Common myeloid progenitor, CD34-positive (primary cell): ENCODE results near the gene ARHGAP19.

Experiments
- CTCF ChIA-PET: fragments of 350-600 bp; sonication (Branson Sonifier 250); formaldehyde crosslinking; loops from one replicate; lab custom pipeline; 2021; ENCODE audit warnings: antibody characterized with exemption; lab: Charles Lee
- POLR2A ChIA-PET: fragments of 350-600 bp; sonication (Branson Sonifier 250); formaldehyde crosslinking; loops from one replicate; lab custom pipeline; 2021; ENCODE audit warnings: antibody characterized with exemption; lab: Charles Lee
- DNase-seq, 3 donors: peaks; one replicate each; pipeline versions ENCODE4 v3.0.0 to v3.0.0-alpha.2; 2013
- H3K27ac ChIP-seq, 2 experiments: 1 replicate in 1 of 2; 2 replicates in 1 of 2; pipeline ENCODE4 v1.7.0; 2013; ENCODE audit warnings: inconsistent platforms in 2 of 2, low read length in 2 of 2, mild to moderate bottlenecking in 2 of 2, low read depth in 1 of 2, moderate library complexity in 1 of 2; ENCODE audit not compliant: severe bottlenecking in 2 of 2, insufficient read depth in 1 of 2, poor library complexity in 1 of 2
- H3K27me3 ChIP-seq, 5 experiments: replicated peaks in 2 of 5; 1 replicate in 3 of 5; 2 replicates in 2 of 5; pipeline versions ENCODE4 v1.6.1 to v1.7.0; 2013; ENCODE audit warnings: low read length in 4 of 5, mild to moderate bottlenecking in 2 of 5, moderate library complexity in 2 of 5, inconsistent platforms in 1 of 5; ENCODE audit not compliant: insufficient read depth in 5 of 5, control insufficient read depth in 4 of 5
- H3K36me3 ChIP-seq, 4 experiments: 1 replicate in 2 of 4; 2 replicates in 2 of 4; pipeline versions ENCODE4 v1.6.1 to v1.7.0; 2013; ENCODE audit warnings: low read length in 3 of 4, control low read depth in 1 of 4, mild to moderate bottlenecking in 1 of 4; ENCODE audit not compliant: control insufficient read depth in 4 of 4, insufficient read depth in 4 of 4
- H3K4me1 ChIP-seq, 4 experiments: 1 replicate in 3 of 4; 2 replicates in 1 of 4; pipeline versions ENCODE4 v1.6.1 to v1.7.1; 2013; ENCODE audit warnings: low read length in 3 of 4, mild to moderate bottlenecking in 3 of 4, control low read depth in 1 of 4, inconsistent platforms in 1 of 4, moderate library complexity in 1 of 4; ENCODE audit not compliant: control insufficient read depth in 4 of 4, insufficient read depth in 4 of 4; ENCODE audit errors: control extremely low read depth in 1 of 4
- H3K4me3 ChIP-seq, 7 experiments: 1 replicate in 4 of 7; 2 replicates in 3 of 7; pipeline versions ENCODE4 v1.5.1 to v1.7.0; 2013; ENCODE audit warnings: mild to moderate bottlenecking in 7 of 7, low read length in 6 of 7, moderate library complexity in 6 of 7, inconsistent platforms in 2 of 7, low read depth in 2 of 7, control low read depth in 1 of 7; ENCODE audit not compliant: insufficient read depth in 4 of 7, control insufficient read depth in 1 of 7; ENCODE audit errors: extremely low read depth in 1 of 7
- H3K9me3 ChIP-seq, 5 experiments: 1 replicate in 4 of 5; 2 replicates in 1 of 5; pipeline versions ENCODE4 v1.6.1 to v1.7.1; 2013; ENCODE audit warnings: low read length in 4 of 5, mild to moderate bottlenecking in 2 of 5, inconsistent platforms in 1 of 5, low read depth in 1 of 5, moderate library complexity in 1 of 5; ENCODE audit not compliant: control insufficient read depth in 4 of 5, insufficient read depth in 2 of 5; ENCODE audit errors: control extremely low read depth in 1 of 5
- WGBS: methylation state at CpG from one replicate; pipeline ENCODE4 v1.1.5; 2013; ENCODE audit not compliant: insufficient coverage; 5-methylcytosine and 5-hydroxymethylcytosine counted together

ARHGAP19 gene

DNA sequence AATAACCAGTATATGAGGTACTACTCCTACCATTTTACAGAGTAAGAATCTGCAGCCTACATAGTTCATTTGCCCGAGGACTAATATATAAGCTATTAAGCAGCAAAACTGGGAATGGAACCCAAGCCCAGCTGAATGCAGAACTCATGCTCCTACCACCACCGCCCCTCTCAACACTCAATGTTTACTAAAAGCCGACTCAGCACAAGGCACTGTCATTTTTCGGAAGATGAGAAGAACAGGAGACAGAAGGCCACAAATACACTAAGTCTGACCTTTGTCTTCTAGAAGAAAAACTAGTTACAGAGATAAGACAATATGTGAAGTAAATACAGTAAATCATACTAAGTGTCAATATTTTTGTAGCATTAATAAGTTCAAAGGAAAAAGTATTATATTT lies 66.0 kb downstream of the ARHGAP19 start:
- POLR2A ChIA-PET = no interaction called here
- CTCF ChIA-PET = interaction anchor here (0.7 to 3.9 kb wide), 5 partner anchors 9 to 149 kb away, joined by 3 to 33 read pairs (median 4); no protein-coding TSS in a partner anchor
- Histone ChIP-seq H3K9me3 (no peaks in the 10 kb centered on the region), H3K4me3 (no peak overlapping the region), H3K36me3 (peaks cover 25 to 38% (median 28%) of the 10 kb centered on the region in 4 experiments), H3K27me3 (no peaks in the 10 kb centered on the region), H3K4me1 (peaks cover 0 to 10% (median 1%) of the 10 kb centered on the region in 4 experiments), H3K27ac (no peak overlapping the region)
- no peak for DNase-seq
- WGBS = 100% methylated on average over 1 of the region's 4 CpGs

DNA sequence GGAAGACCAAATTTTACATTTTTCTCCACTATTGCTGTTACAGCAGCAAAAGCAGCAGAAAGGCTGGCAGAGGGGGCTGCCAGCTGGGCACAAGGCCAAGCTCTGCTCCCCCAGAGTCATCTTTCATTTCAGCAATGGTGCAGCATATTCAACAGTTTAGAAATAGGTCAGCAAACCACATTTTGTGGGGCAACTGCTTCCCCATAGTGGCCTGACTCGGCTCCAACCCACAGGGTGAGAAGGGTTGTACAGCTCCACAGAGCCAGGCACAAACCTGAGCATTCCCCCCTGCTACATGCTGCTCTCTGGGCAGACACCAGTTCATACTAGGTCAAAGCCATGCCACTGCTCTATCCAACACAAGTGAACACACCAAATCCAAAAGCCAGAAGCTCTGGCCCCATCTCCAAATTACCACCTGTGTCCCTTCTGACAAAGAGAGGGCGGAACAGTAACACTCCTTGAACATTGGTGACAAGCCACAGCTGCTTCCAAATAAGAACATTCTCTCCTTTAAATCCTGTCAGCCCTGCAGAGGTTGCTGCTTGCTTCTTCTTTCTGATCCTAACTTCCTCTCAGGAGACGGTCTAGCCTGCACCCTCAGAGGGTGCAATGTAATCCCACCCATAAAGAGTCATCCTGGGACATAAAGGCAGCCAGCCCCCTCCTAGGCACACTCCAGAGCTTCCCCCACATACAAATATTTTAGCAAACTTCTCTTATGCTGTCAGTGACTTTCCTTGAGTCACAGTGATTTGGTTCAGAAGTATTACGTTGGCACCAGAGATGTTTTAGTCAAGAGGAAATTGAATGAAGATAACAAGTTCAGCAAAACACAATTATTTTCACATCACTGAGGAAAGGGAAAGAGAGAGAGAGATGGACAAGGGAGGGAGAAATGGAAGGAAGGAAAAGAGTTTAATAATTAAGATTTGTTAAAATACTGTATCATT lies 67.7 kb downstream of the ARHGAP19 start:
- Histone ChIP-seq H3K4me1 (peaks cover 0 to 10% (median 1%) of the 10 kb centered on the region in 4 experiments), H3K36me3 (peaks cover 25 to 34% (median 28%) of the 10 kb centered on the region in 4 experiments), H3K27ac (no peak overlapping the region), H3K27me3 (no peaks in the 10 kb centered on the region), H3K4me3 (no peak overlapping the region), H3K9me3 (no peaks in the 10 kb centered on the region)
- DNase-seq = no peak
- ChIA-PET POLR2A (no interaction called here), CTCF (interaction anchor here (0.6 to 3.9 kb wide), 5 partner anchors 10 to 294 kb away, joined by 3 to 33 read pairs (median 4); no protein-coding TSS in a partner anchor)
- 71% methylated on average over 3 of the region's 4 CpGs for WGBS

DNA sequence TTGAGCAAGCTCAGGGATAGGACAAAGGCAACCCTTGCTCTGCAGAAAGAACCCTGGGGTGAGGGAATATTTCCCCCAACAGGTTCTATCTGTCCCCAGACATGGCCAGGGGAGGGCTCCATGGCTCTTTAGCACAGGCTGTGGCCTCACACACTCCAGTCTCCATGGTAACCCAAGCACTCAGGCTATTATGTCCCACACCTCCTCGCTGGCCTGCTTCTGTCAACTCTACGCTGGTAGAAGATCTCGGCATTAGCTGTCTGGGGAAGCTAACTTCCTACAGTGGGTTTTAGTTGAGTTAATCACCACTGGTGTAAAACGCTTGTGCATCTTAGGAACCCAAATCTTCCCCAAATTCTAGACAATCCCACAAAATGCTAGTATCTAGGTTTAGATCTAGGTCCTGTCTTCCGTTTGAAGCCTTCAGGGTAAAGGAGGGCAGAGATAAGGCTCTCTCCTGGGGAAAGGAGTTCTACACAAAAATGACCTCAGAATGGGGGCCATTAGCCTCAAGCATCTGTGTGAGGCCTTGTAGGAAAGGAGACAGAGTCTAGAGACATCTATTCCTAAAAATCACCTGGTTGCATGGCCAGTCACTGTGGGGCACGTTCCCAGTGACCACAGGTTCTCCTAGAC lies 70.0 kb downstream of the ARHGAP19 start:
- H3K4me1 ChIP-seq = peaks cover 0 to 21% (median 8%) of the 10 kb centered on the region in 4 experiments
- ChIA-PET CTCF (no interaction called here), POLR2A (no interaction called here)
- H3K4me3 ChIP-seq = no peak overlapping the region
- WGBS = 100% methylated on average over 4 of the region's 6 CpGs
- no peaks in the 10 kb centered on the region for H3K27me3 ChIP-seq
- DNase-seq = no peak
- no peaks in the 10 kb centered on the region for H3K9me3 ChIP-seq
- H3K27ac ChIP-seq = no peak overlapping the region
- peaks cover 13 to 20% (median 15%) of the 10 kb centered on the region in 4 experiments for H3K36me3 ChIP-seq

DNA sequence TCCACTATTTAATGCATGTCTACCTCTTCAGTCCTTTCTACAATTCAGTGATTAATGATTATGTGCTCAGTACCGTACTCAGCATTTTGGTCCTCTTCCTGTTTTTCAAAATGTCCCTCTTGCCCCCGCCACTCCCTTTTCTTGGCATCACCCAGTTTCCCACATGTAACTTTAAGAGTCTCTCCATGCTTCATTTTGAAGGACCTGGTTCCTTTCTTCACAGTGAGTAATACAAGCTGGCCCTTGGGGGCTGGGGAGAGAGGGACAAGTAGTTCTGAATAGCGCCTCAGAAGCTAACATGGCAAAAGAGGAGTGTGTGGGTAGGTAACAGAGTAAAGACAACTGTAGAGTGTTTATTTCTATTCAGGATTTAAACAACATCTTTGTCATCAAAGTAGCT lies 72.1 kb downstream of the ARHGAP19 start:
- Histone ChIP-seq H3K27me3 (no peaks in the 10 kb centered on the region), H3K27ac (no peak overlapping the region), H3K36me3 (peaks cover 7 to 14% (median 9%) of the 10 kb centered on the region in 4 experiments), H3K4me1 (peaks cover 0 to 32% (median 15%) of the 10 kb centered on the region in 4 experiments), H3K9me3 (no peaks in the 10 kb centered on the region), H3K4me3 (no peak overlapping the region)
- no peak for DNase-seq
- CTCF ChIA-PET = interaction anchor here (0.7 to 5.3 kb wide), 4 partner anchors 10 to 148 kb away, joined by 3 to 25 read pairs (median 6); no protein-coding TSS in a partner anchor
- WGBS = 100% methylated on average over 2 of the region's 3 CpGs
- POLR2A ChIA-PET = no interaction called here

DNA sequence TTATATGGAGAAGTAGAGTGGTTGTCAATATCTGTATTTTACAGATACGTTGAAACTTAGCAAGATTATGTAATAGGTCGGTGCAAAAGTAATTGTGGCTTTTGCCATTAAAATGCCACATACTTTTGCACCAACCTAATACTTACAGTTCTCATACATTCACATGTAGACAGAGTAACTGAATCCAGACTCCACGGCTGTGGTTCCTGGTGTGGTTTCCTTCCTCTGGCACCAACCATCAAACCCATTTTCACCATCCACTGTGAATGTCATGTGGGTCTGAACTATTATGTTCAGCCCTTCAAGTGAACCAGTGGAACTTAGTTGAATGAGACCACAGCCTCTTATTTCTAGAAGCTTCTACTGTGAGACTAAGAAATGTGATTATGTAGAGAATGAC lies 75.1 kb downstream of the ARHGAP19 start:
- DNase-seq = peak in 1 of 3 donors; percentile 64
- POLR2A ChIA-PET = interaction anchor here (0.6 kb wide), 1 partner anchor 1667 kb away, joined by 3 read pairs; no protein-coding TSS in a partner anchor
- H3K9me3 ChIP-seq = no peaks in the 10 kb centered on the region
- no peak overlapping the region for H3K27ac ChIP-seq
- H3K4me1 ChIP-seq = peaks cover 0 to 23% (median 14%) of the 10 kb centered on the region in 4 experiments
- H3K36me3 ChIP-seq = peaks cover 0 to 2% (median 0%) of the 10 kb centered on the region in 4 experiments
- H3K27me3 ChIP-seq = no peaks in the 10 kb centered on the region
- CTCF ChIA-PET = interaction anchor here (1.0 to 5.3 kb wide), 13 partner anchors 10 to 180 kb away, joined by 3 to 25 read pairs (median 5); no protein-coding TSS in a partner anchor
- H3K4me3 ChIP-seq = no peak overlapping the region
- WGBS = no CpG with 5 or more reads among the region's 3 CpGs

DNA sequence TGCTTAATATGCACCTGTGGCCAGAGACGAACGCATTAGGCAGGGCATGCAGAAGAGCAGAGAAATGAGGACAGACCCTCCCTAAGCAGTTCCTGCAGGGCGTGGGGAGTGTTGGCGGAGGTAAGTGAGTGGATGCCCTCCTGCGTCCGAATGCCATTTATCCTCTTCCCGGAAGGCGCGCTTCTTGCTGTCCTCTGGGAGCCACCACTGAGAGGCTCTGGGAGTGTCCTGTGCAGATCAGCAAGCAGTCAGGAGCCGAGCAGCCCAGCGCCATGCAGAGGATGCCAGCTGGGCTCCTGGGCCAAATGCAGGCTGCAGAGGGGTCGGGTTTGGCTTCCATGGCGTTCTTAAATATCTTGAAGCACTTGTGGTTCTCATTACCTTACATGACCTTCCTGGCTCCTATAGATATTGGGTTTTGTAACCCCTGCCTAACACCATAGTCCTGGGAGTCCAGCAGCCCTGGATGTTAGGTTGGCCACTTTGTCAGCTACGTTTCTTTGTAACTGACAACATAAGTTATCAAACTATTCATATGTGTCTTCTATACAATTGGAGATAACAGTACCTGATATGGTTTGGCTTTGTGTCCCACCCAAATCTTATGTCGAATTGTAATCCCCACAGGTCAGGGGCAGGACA lies 76.7 kb downstream of the ARHGAP19 start:
- peaks cover 0 to 23% (median 14%) of the 10 kb centered on the region in 4 experiments for H3K4me1 ChIP-seq
- no peaks in the 10 kb centered on the region for H3K36me3 ChIP-seq
- ChIA-PET CTCF (interaction anchor here (1.1 to 5.3 kb wide), 3 partner anchors 18 to 143 kb away, joined by 3 to 25 read pairs (median 7); no protein-coding TSS in a partner anchor), POLR2A (no interaction called here)
- H3K9me3 ChIP-seq = no peaks in the 10 kb centered on the region
- no peaks in the 10 kb centered on the region for H3K27me3 ChIP-seq
- H3K27ac ChIP-seq = no peak overlapping the region
- DNase-seq = no peak
- no peak overlapping the region for H3K4me3 ChIP-seq
- whole genome bisulfite sequencing = 96% methylated on average over 8 of the region's 15 CpGs
